ENCODE data around the gene STPG2.

- no peak for TF ChIP-seq CTCF (IDR thresholded peaks at IDR 0.05; ENCODE audit: low read depth, low read length, missing input control)
- no peak for TF ChIP-seq YY1 (IDR thresholded peaks at IDR 0.05)
- no peak for TF ChIP-seq GABPA (IDR thresholded peaks at IDR 0.05 in 1 of 2, conservative IDR thresholded peaks at IDR 0.05 in 1 of 2)
- no peak for TF ChIP-seq TAF1 (conservative IDR thresholded peaks at IDR 0.05)
- no peak for TF ChIP-seq REST (IDR thresholded peaks at IDR 0.05)
Observed at GRCh38 chr4:98181809-98182208, 38.5 kb upstream of the STPG2 start.

All from liver (tissue), 3 donors.